OCI-LY1 (cell line): ENCODE measurements around the gene MYOF.

Experiments
- H2AFZ ChIP-seq: fragments of 200-600 bp; sonication (generic), shearing (Covaris generic); 2 replicates; pipeline ENCODE4 v1.6.0; 2014; ENCODE audit warnings: antibody characterized with exemption, mild to moderate bottlenecking, low read length
- H3F3A ChIP-seq: fragments of 200-600 bp; sonication (generic), shearing (Covaris generic); 2 replicates; pipeline ENCODE4 v1.6.0; 2014; ENCODE audit warnings: mild to moderate bottlenecking, antibody characterized with exemption, low read length, moderate library complexity; ENCODE audit not compliant: insufficient read depth
- H3K27ac ChIP-seq: fragments of 200-600 bp; sonication (generic); 2 replicates; pipeline ENCODE4 v1.5.1; 2014; ENCODE audit warnings: low read length, mixed run types, mild to moderate bottlenecking, low read depth; ENCODE audit not compliant: poor library complexity, severe bottlenecking
- H3K27me3 ChIP-seq: fragments of 200-600 bp; sonication (generic); 2 replicates; pipeline ENCODE4 v1.6.0; 2014; ENCODE audit warnings: antibody characterized with exemption, mild to moderate bottlenecking, low read length, moderate library complexity; ENCODE audit not compliant: insufficient read depth
- H3K36me3 ChIP-seq: fragments of 200-600 bp; sonication (generic); 2 replicates; pipeline ENCODE4 v1.6.1; 2014; ENCODE audit warnings: mild to moderate bottlenecking, antibody characterized with exemption, low read length, moderate library complexity, mixed read lengths; ENCODE audit not compliant: insufficient read depth
- H3K4me1 ChIP-seq: fragments of 200-600 bp; sonication (generic); 2 replicates; pipeline ENCODE4 v1.5.1; 2014; ENCODE audit warnings: mild to moderate bottlenecking, low read length, moderate library complexity; ENCODE audit not compliant: insufficient read depth, severe bottlenecking
- H3K4me2 ChIP-seq: fragments of 200-600 bp; sonication (generic), shearing (Covaris generic); 2 replicates; pipeline ENCODE4 v1.6.1; 2014; ENCODE audit warnings: low read length
- H3K4me3 ChIP-seq: fragments of 200-600 bp; sonication (generic); 2 replicates; pipeline ENCODE4 v1.5.1; 2014; ENCODE audit warnings: low read length, low read depth, mild to moderate bottlenecking, mixed read lengths; ENCODE audit not compliant: poor library complexity, severe bottlenecking
- H3K79me2 ChIP-seq: fragments of 200-600 bp; shearing (Covaris generic); 2 replicates; pipeline ENCODE4 v1.6.1; 2016; ENCODE audit warnings: mixed run types, low read length, mixed read lengths; ENCODE audit not compliant: insufficient read depth
- H3K9ac ChIP-seq: fragments of 200-600 bp; sonication (generic), shearing (Covaris generic); 2 replicates; pipeline ENCODE4 v1.6.1; 2014; ENCODE audit warnings: mild to moderate bottlenecking, low read length, mixed read lengths
- H3K9me2 ChIP-seq: fragments of 200-600 bp; sonication (generic), shearing (Covaris generic); 2 replicates; pipeline ENCODE4 v1.6.1; 2014; ENCODE audit warnings: low read depth, mild to moderate bottlenecking, low read length, mixed read lengths
- H3K9me3 ChIP-seq: fragments of 200-600 bp; shearing (Covaris generic); 2 replicates; pipeline ENCODE4 v1.6.1; 2014; ENCODE audit warnings: low read length, mixed read lengths
- H4K20me1 ChIP-seq: fragments of 200-600 bp; sonication (generic), shearing (Covaris generic); 2 replicates; pipeline ENCODE4 v1.6.0; 2016; ENCODE audit warnings: mild to moderate bottlenecking, low read length; ENCODE audit not compliant: insufficient read depth
- EZH2 ChIP-seq: fragments of 200-600 bp; sonication (generic), shearing (Covaris generic); IDR thresholded peaks from 2 replicates; pipeline ENCODE4 v1.8.0; 2017; ENCODE audit warnings: borderline replicate concordance, mixed run types, mild to moderate bottlenecking, antibody characterized with exemption, low read length, moderate library complexity, mixed read lengths
- TF ChIP-seq, protein P1 (sequence below): fragments of 200-600 bp; sonication (generic), shearing (Covaris generic); IDR thresholded peaks from 2 replicates; pipeline ENCODE4 v1.5.1; 2017; ENCODE audit warnings: mild to moderate bottlenecking, antibody characterized with exemption, low read length, moderate library complexity, mixed read lengths

The MYOF gene

GRCh38 chr10:93305122-93305521, 177.0 kb downstream of the MYOF start:
- no peaks in the 10 kb centered on the region for H4K20me1 ChIP-seq
- H3K79me2 ChIP-seq: no peaks in the 10 kb centered on the region
- no peaks in the 10 kb centered on the region for H3K9me3 ChIP-seq
- no peaks in the 10 kb centered on the region for H3K9me2 ChIP-seq
- no peaks in the 10 kb centered on the region for H3K4me1 ChIP-seq
- H3K4me2 ChIP-seq: no peak overlapping the region
- no peak overlapping the region for H3K9ac ChIP-seq
- no peak for TF ChIP-seq EZH2
- TF ChIP-seq, protein P1, sequence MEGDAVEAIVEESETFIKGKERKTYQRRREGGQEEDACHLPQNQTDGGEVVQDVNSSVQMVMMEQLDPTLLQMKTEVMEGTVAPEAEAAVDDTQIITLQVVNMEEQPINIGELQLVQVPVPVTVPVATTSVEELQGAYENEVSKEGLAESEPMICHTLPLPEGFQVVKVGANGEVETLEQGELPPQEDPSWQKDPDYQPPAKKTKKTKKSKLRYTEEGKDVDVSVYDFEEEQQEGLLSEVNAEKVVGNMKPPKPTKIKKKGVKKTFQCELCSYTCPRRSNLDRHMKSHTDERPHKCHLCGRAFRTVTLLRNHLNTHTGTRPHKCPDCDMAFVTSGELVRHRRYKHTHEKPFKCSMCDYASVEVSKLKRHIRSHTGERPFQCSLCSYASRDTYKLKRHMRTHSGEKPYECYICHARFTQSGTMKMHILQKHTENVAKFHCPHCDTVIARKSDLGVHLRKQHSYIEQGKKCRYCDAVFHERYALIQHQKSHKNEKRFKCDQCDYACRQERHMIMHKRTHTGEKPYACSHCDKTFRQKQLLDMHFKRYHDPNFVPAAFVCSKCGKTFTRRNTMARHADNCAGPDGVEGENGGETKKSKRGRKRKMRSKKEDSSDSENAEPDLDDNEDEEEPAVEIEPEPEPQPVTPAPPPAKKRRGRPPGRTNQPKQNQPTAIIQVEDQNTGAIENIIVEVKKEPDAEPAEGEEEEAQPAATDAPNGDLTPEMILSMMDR: no peak
- no peak overlapping the region for H3K4me3 ChIP-seq
- H2AFZ ChIP-seq: no peak overlapping the region
- H3K27ac ChIP-seq: no peak overlapping the region
- H3K27me3 ChIP-seq: no peaks in the 10 kb centered on the region
- no peaks in the 10 kb centered on the region for H3F3A ChIP-seq
- no peaks in the 10 kb centered on the region for H3K36me3 ChIP-seq

DNA sequence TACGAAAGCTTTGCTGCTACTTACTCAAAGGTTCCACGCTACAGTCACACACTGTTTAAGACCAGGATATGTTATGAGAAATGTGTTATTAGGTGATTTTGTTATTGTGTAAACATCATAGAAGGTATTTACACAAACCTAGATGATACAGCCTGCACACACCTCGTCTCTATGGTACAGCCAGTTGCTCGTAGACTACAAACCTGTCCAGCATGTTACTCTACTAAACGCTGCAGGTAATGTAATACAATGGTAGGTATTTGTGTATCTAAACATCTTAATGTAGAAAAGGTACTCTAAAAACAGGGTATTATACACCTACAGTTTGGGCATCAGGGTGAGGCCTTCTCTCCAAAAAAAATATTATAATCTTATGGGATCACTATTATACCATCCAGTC, 181.2 kb downstream of the MYOF start:
- no peaks in the 10 kb centered on the region for H3K79me2 ChIP-seq
- no peak overlapping the region for H3K9ac ChIP-seq

GRCh38 chr10:93300288-93300917, 181.7 kb downstream of the MYOF start:
- Histone ChIP-seq H3F3A (no peaks in the 10 kb centered on the region), H4K20me1 (no peaks in the 10 kb centered on the region), H3K4me1 (no peaks in the 10 kb centered on the region), H3K4me3 (no peak overlapping the region), H2AFZ (no peak overlapping the region), H3K9ac (no peak overlapping the region), H3K9me3 (no peaks in the 10 kb centered on the region), H3K79me2 (no peaks in the 10 kb centered on the region), H3K27me3 (no peaks in the 10 kb centered on the region), H3K27ac (no peak overlapping the region), H3K4me2 (no peak overlapping the region), H3K36me3 (no peaks in the 10 kb centered on the region), H3K9me2 (no peaks in the 10 kb centered on the region)
- TF ChIP-seq, protein P1: no peak
- no peak for TF ChIP-seq EZH2

More for the DNA sequence above, 181.2 kb downstream of the MYOF start:
- Histone ChIP-seq H4K20me1 (no peaks in the 10 kb centered on the region), H2AFZ (no peak overlapping the region), H3K27me3 (no peaks in the 10 kb centered on the region), H3K9me2 (no peaks in the 10 kb centered on the region), H3K4me3 (no peak overlapping the region), H3F3A (no peaks in the 10 kb centered on the region), H3K36me3 (no peaks in the 10 kb centered on the region), H3K4me2 (no peak overlapping the region), H3K27ac (no peak overlapping the region), H3K4me1 (no peaks in the 10 kb centered on the region), H3K9me3 (no peaks in the 10 kb centered on the region)
- TF ChIP-seq EZH2: no peak
- TF ChIP-seq, protein P1: no peak
